ENCODE results near the gene FUZ.

Gene FUZ

GRCh38 chr19:49812997-49813861 is at the start of gene FUZ:
Gene FUZ, minus strand, starts transcription at chr19:49813292. Its CDS starts 186 bp downstream, at chr19:49813106.
- peak within 1 kb of the TSS; percentile 87 for H3K4me3 ChIP-seq
- DNase-seq (ENCODE audit: low read depth, low spot score) = peak; percentile 96
- peak within 1 kb of the TSS; percentile 80 for H3K9ac ChIP-seq (ENCODE audit: insufficient read length)
- TF ChIP-seq FOXP2 (optimal IDR thresholded peaks at IDR 0.05; ENCODE audit: control extremely low read depth, extremely low read length, insufficient read depth) = peak; percentile 98
- no peak for TF ChIP-seq EZH2 (IDR thresholded peaks at IDR 0.05)
- peak; percentile 73 for TF ChIP-seq POLR2AphosphoS5 (IDR thresholded peaks at IDR 0.05; ENCODE audit: borderline replicate concordance, low read depth, low read length)
- peaks cover under 1% of the 10 kb centered on the region; the same call in 1 of the 2 replicates for H3K36me3 ChIP-seq (ENCODE audit: insufficient read depth, low read length)
- no peaks in the 10 kb centered on the region for H3K9me3 ChIP-seq (ENCODE audit: low read depth, low read length)
- H3K27ac ChIP-seq = peak within 1 kb of the TSS; percentile 84

- Histone ChIP-seq H3K9me3 (ENCODE audit: low read depth, low read length) (no peaks in the 10 kb centered on the region), H3K27ac (no peak overlapping the region), H3K4me3 (no peak overlapping the region), H3K36me3 (ENCODE audit: insufficient read depth, low read length) (peaks cover 61% of the 10 kb centered on the region), H3K9ac (ENCODE audit: insufficient read length) (no peak overlapping the region)
- DNase-seq (ENCODE audit: low read depth, low spot score) = no peak
- TF ChIP-seq POLR2AphosphoS5 (IDR thresholded peaks at IDR 0.05; ENCODE audit: borderline replicate concordance, low read depth, low read length) (no peak), EZH2 (IDR thresholded peaks at IDR 0.05) (no peak), FOXP2 (optimal IDR thresholded peaks at IDR 0.05; ENCODE audit: control extremely low read depth, extremely low read length, insufficient read depth) (no peak)
Measured at GRCh38 chr19:49862391-49863253, 49.5 kb upstream of the FUZ start.

GRCh38 chr19:49861541-49862378 is 48.7 kb upstream of the FUZ start:
- H3K27ac ChIP-seq = peak overlapping the region; percentile 70; the same call in 1 of the 2 replicates
- TF ChIP-seq POLR2AphosphoS5 (IDR thresholded peaks at IDR 0.05; ENCODE audit: borderline replicate concordance, low read depth, low read length) (no peak), EZH2 (IDR thresholded peaks at IDR 0.05) (no peak), FOXP2 (optimal IDR thresholded peaks at IDR 0.05; ENCODE audit: control extremely low read depth, extremely low read length, insufficient read depth) (no peak)
- DNase-seq (ENCODE audit: low read depth, low spot score) = no peak
- peaks cover 70% of the 10 kb centered on the region for H3K36me3 ChIP-seq (ENCODE audit: insufficient read depth, low read length)
- no peak overlapping the region for H3K9ac ChIP-seq (ENCODE audit: insufficient read length)
- no peaks in the 10 kb centered on the region for H3K9me3 ChIP-seq (ENCODE audit: low read depth, low read length)
- no peak overlapping the region for H3K4me3 ChIP-seq

GRCh38 chr19:49861107-49861506 is 48.0 kb upstream of the FUZ start:
- no peaks in the 10 kb centered on the region for H3K9me3 ChIP-seq (ENCODE audit: low read depth, low read length)
- H3K27ac ChIP-seq = peak overlapping the region; percentile 70; the same call in 1 of the 2 replicates
- no peak for DNase-seq (ENCODE audit: low read depth, low spot score)
- no peak overlapping the region for H3K9ac ChIP-seq (ENCODE audit: insufficient read length)
- peaks cover 77% of the 10 kb centered on the region for H3K36me3 ChIP-seq (ENCODE audit: insufficient read depth, low read length)
- TF ChIP-seq FOXP2 (optimal IDR thresholded peaks at IDR 0.05; ENCODE audit: control extremely low read depth, extremely low read length, insufficient read depth) (no peak), POLR2AphosphoS5 (IDR thresholded peaks at IDR 0.05; ENCODE audit: borderline replicate concordance, low read depth, low read length) (peak; percentile 64), EZH2 (IDR thresholded peaks at IDR 0.05) (no peak)
- H3K4me3 ChIP-seq = no peak overlapping the region

GRCh38 chr19:49860336-49861102 is 47.4 kb upstream of the FUZ start:
- Histone ChIP-seq H3K36me3 (ENCODE audit: insufficient read depth, low read length) (peaks cover 82% of the 10 kb centered on the region), H3K27ac (peak overlapping the region; percentile 70; the same call in 1 of the 2 replicates)

GRCh38 chr19:49859682-49860335 is 46.7 kb upstream of the FUZ start:
- Histone ChIP-seq H3K36me3 (ENCODE audit: insufficient read depth, low read length) (peaks cover 86% of the 10 kb centered on the region), H3K9ac (ENCODE audit: insufficient read length) (no peak overlapping the region), H3K9me3 (ENCODE audit: low read depth, low read length) (no peaks in the 10 kb centered on the region), H3K27ac (peak overlapping the region; percentile 53), H3K4me3 (no peak overlapping the region)
- TF ChIP-seq POLR2AphosphoS5 (IDR thresholded peaks at IDR 0.05; ENCODE audit: borderline replicate concordance, low read depth, low read length) (no peak; the same call in none of the 2 replicates), FOXP2 (optimal IDR thresholded peaks at IDR 0.05; ENCODE audit: control extremely low read depth, extremely low read length, insufficient read depth) (no peak), EZH2 (IDR thresholded peaks at IDR 0.05) (no peak)
- DNase-seq (ENCODE audit: low read depth, low spot score) = no peak

More at GRCh38 chr19:49860336-49861102, 47.4 kb upstream of the FUZ start:
- TF ChIP-seq POLR2AphosphoS5 (IDR thresholded peaks at IDR 0.05; ENCODE audit: borderline replicate concordance, low read depth, low read length) (no peak), EZH2 (IDR thresholded peaks at IDR 0.05) (no peak), FOXP2 (optimal IDR thresholded peaks at IDR 0.05; ENCODE audit: control extremely low read depth, extremely low read length, insufficient read depth) (no peak)
- no peak for DNase-seq (ENCODE audit: low read depth, low spot score)
- Histone ChIP-seq H3K4me3 (no peak overlapping the region), H3K9ac (ENCODE audit: insufficient read length) (no peak overlapping the region), H3K9me3 (ENCODE audit: low read depth, low read length) (no peaks in the 10 kb centered on the region)
